Esophagus muscularis mucosa (tissue), 4 donors: ENCODE data around the gene ASCL2. TPM values are rescaled to one million over a fixed set of nuclear protein-coding genes. Genes with fewer than 3 reads are reported as not detected.
A peak's percentile ranks its signal among the peaks of the same experiment; 100 is the strongest.
"Not testable (repeated sequence)": the region's sequence is repeated elsewhere in the genome, so short reads cannot be mapped to it uniquely, and the experiment has no call there.

ENCODE experiments used
- DNase-seq: peaks from one replicate; pipeline ENCODE4 v3.0.0-alpha.2; 2017; ENCODE audit errors: extremely low spot score
- H3K27ac ChIP-seq, 4 donors: fragments of 200-600 bp; sonication (generic); replicated peaks in 1 of 4; 1 replicate in 3 of 4; 2 replicates in 1 of 4; pipeline ENCODE4 v1.5.1; 2016 to 2019; ENCODE audit warnings: mild to moderate bottlenecking in 1 of 4
- H3K27me3 ChIP-seq, 4 donors: fragments of 200-600 bp; sonication (generic); one replicate each; pipeline versions ENCODE4 v1.5.1 to v1.6.0; 2016 to 2019
- H3K36me3 ChIP-seq, 4 donors: fragments of 200-600 bp; sonication (generic); one replicate each; pipeline ENCODE4 v1.5.1; 2016 to 2019
- H3K4me1 ChIP-seq, 4 donors: fragments of 200-600 bp; sonication (generic); one replicate each; pipeline ENCODE4 v1.5.1; 2016 to 2019
- H3K4me3 ChIP-seq, 4 donors: fragments of 200-600 bp; sonication (generic); 1 replicate in 2 of 4; 2 replicates in 2 of 4; pipeline ENCODE4 v1.5.1; 2016 to 2019; ENCODE audit warnings: mild to moderate bottlenecking in 4 of 4, moderate library complexity in 1 of 4
- H3K9me3 ChIP-seq, 4 donors: fragments of 200-600 bp; sonication (generic); 1 replicate in 3 of 4; 2 replicates in 1 of 4; pipeline ENCODE4 v1.5.1; 2016 to 2019
- EP300 ChIP-seq: sonication (generic); formaldehyde crosslinking; IDR thresholded peaks from one replicate; pipeline ENCODE4 v1.6.1; 2017; ENCODE audit warnings: antibody characterized with exemption
- POLR2A ChIP-seq: fragments of 450-650 bp; IDR thresholded peaks from one replicate; pipeline ENCODE4 v1.6.1; 2017; ENCODE audit warnings: antibody characterized with exemption, moderate library complexity, mild to moderate bottlenecking, low read depth
- POLR2AphosphoS5 ChIP-seq, 2 donors: sonication (generic); formaldehyde crosslinking; IDR thresholded peaks; one replicate each; pipeline ENCODE4 v1.6.1; 2017; ENCODE audit warnings: antibody characterized with exemption in 2 of 2
- WGBS: methylation state at CpG from one replicate; pipeline ENCODE4 v1.1.5; 2018; 5-methylcytosine and 5-hydroxymethylcytosine counted together
- intact Hi-C: fragments of 100-400 bp; cut with DNase I; formaldehyde crosslinking; loops from one replicate; pipeline ENCODE4 v1.15.1; 2023
- total RNA-seq, 4 donors: library from RNA; depleted of rRNA; stranded (reverse); fragments of >200 nt; gene quantifications; one replicate each; pipeline versions ENCODE4 v1.1.0 to v1.2.1, GENCODE V29; 2016
- TF ChIP-seq, protein P1 (sequence below), 3 experiments: fragments of 200-600 bp in 2 of 3; fragments of 450-650 bp in 1 of 3; sonication (generic) in 2 of 3; IDR thresholded peaks; one replicate each; pipeline ENCODE4 v1.5.1; 2017 to 2019; ENCODE audit warnings: antibody characterized with exemption in 3 of 3, mild to moderate bottlenecking in 2 of 3, moderate library complexity in 1 of 3

ASCL2 gene
- total RNA-seq, 4 donors from 2014 or later = 0.32 to 0.83 (median 0.42) TPM; not detected in 1

GRCh38 chr11:2293531-2293971 is 23.2 kb upstream of the ASCL2 start:
- no peaks in the 10 kb centered on the region for H3K36me3 ChIP-seq
- H3K9me3 ChIP-seq = no peaks in the 10 kb centered on the region
- intact Hi-C loops = no loop called here
- no peak overlapping the region for H3K4me3 ChIP-seq
- H3K27ac ChIP-seq = no peak overlapping the region
- no peaks in the 10 kb centered on the region for H3K4me1 ChIP-seq
- 83% methylated on average over 20 of the region's 20 CpGs for WGBS
- no peak for TF ChIP-seq EP300
- TF ChIP-seq POLR2AphosphoS5 (IDR thresholded peaks at IDR 0.05) = no peak
- TF ChIP-seq, protein P1, sequence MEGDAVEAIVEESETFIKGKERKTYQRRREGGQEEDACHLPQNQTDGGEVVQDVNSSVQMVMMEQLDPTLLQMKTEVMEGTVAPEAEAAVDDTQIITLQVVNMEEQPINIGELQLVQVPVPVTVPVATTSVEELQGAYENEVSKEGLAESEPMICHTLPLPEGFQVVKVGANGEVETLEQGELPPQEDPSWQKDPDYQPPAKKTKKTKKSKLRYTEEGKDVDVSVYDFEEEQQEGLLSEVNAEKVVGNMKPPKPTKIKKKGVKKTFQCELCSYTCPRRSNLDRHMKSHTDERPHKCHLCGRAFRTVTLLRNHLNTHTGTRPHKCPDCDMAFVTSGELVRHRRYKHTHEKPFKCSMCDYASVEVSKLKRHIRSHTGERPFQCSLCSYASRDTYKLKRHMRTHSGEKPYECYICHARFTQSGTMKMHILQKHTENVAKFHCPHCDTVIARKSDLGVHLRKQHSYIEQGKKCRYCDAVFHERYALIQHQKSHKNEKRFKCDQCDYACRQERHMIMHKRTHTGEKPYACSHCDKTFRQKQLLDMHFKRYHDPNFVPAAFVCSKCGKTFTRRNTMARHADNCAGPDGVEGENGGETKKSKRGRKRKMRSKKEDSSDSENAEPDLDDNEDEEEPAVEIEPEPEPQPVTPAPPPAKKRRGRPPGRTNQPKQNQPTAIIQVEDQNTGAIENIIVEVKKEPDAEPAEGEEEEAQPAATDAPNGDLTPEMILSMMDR (IDR thresholded peaks at IDR 0.05) = no peak
- no peak for TF ChIP-seq POLR2A
- peaks cover 0 to 34% (median 0%) of the 10 kb centered on the region in 4 donors for H3K27me3 ChIP-seq
- no peak for DNase-seq

- TF ChIP-seq, protein P1 (IDR thresholded peaks at IDR 0.05) = no peak
- TF ChIP-seq EP300 = no peak
- no peak for TF ChIP-seq POLR2A
- TF ChIP-seq POLR2AphosphoS5 (IDR thresholded peaks at IDR 0.05) = no peak
- Histone ChIP-seq H3K27ac (no peak overlapping the region), H3K4me1 (no peaks in the 10 kb centered on the region), H3K27me3 (peaks cover 0 to 48% (median 0%) of the 10 kb centered on the region in 4 donors), H3K36me3 (no peaks in the 10 kb centered on the region), H3K9me3 (no peaks in the 10 kb centered on the region), H3K4me3 (no peak overlapping the region)
- intact Hi-C loops = no loop called here
- 45% methylated on average over 8 of the region's 10 CpGs for WGBS
- DNase-seq = no peak
These were observed 20.0 kb upstream of the ASCL2 start for GRCh38 chr11:2290351-2290841.

- intact Hi-C loops = no loop called here
- TF ChIP-seq, protein P1 (IDR thresholded peaks at IDR 0.05) = no peak
- no peak for TF ChIP-seq POLR2AphosphoS5 (IDR thresholded peaks at IDR 0.05)
- no peak for TF ChIP-seq POLR2A
- TF ChIP-seq EP300 = no peak
- DNase-seq = no peak
- 60% methylated on average over 9 of the region's 10 CpGs for WGBS
- Histone ChIP-seq H3K27me3 (peaks cover 0 to 49% (median 0%) of the 10 kb centered on the region in 4 donors), H3K4me1 (no peaks in the 10 kb centered on the region), H3K36me3 (no peaks in the 10 kb centered on the region), H3K4me3 (no peak overlapping the region), H3K9me3 (no peaks in the 10 kb centered on the region), H3K27ac (no peak overlapping the region)
These were observed 19.5 kb upstream of the ASCL2 start for GRCh38 chr11:2289859-2290258.

DNA sequence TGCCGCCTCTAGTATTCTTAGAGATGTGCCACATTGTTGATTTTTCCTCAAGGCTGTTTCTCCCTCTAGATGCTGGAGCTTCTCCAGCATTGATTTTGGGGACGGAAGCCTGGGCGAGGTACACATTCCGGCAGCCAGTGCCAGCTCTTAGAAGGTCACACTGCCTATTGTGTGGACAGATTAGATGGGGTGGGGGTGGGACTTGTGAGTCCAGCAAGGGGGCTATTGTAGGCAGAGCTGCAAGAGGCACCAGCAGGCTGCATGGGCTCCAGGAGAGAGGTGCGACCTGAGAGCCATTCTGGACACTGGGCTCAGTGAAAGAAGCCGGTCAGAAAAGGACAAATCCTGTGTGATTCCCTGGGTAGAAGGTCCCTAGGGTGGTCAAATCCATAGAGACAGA is 19.0 kb upstream of the ASCL2 start:
- Histone ChIP-seq H3K4me1 (no peaks in the 10 kb centered on the region), H3K36me3 (no peaks in the 10 kb centered on the region), H3K4me3 (no peak overlapping the region), H3K9me3 (no peaks in the 10 kb centered on the region), H3K27ac (no peak overlapping the region), H3K27me3 (peaks cover 0 to 54% (median 0%) of the 10 kb centered on the region in 4 donors)
- 83% methylated on average over 6 of the region's 6 CpGs for WGBS
- TF ChIP-seq POLR2AphosphoS5 (IDR thresholded peaks at IDR 0.05) (peak in 1 of 2 donors; percentile 9), EP300 (no peak)
- TF ChIP-seq, protein P1 (IDR thresholded peaks at IDR 0.05) = no peak
- no peak for DNase-seq
- intact Hi-C loops = no loop called here

GRCh38 chr11:2287091-2287490 is 16.7 kb upstream of the ASCL2 start:
- TF ChIP-seq POLR2AphosphoS5 (IDR thresholded peaks at IDR 0.05) (no peak), POLR2A (no peak), EP300 (no peak)
- TF ChIP-seq, protein P1 (IDR thresholded peaks at IDR 0.05) = no peak
- WGBS = 31% methylated on average over 16 of the region's 16 CpGs
- Histone ChIP-seq H3K27ac (no peak overlapping the region), H3K4me1 (no peaks in the 10 kb centered on the region), H3K27me3 (peaks cover 0 to 58% (median 0%) of the 10 kb centered on the region in 4 donors), H3K4me3 (no peak overlapping the region), H3K36me3 (no peaks in the 10 kb centered on the region), H3K9me3 (peaks cover 0 to 11% (median 0%) of the 10 kb centered on the region in 4 donors)
- intact Hi-C loops = no loop called here
- DNase-seq = no peak

DNA sequence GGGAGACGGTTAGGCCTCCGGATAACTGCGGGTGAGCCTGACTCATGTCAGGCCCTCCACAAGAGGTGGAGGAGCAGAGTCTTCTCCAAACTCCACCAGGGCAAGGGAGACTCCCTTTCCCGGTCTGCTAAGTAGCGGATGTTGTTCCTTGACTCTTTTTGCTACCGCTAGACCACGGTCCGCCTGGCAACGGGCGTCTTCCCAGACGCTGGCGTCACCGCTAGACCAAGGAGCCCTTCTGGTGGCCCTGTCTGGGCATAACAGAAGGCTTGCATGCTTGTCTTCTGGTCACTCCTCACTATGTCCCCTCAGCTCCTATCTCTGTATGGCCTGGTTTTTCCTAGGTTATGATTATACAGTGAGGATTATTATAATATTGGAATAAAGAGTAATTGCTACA is 16.0 kb upstream of the ASCL2 start:
- WGBS = 94% methylated on average over 12 of the region's 13 CpGs
- H3K4me1 ChIP-seq, H3K36me3 ChIP-seq, H3K4me3 ChIP-seq, DNase-seq, H3K27ac ChIP-seq, intact Hi-C loops: not testable (repeated sequence)
- Histone ChIP-seq H3K9me3 (peaks cover 0 to 11% (median 0%) of the 10 kb centered on the region in 4 donors), H3K27me3 (peaks cover 0 to 58% (median 0%) of the 10 kb centered on the region in 4 donors)
